NOMO-1 treated with DMSO at 0.1 percent for 48 hours (cell line): Measurements from ENCODE around the gene MACROD1.

Experiments
- DNase-seq: peaks from one replicate; lab custom pipeline; 2025; ENCODE audit not compliant: unreplicated experiment; lab: John Stamatoyannopoulos, UW

Gene MACROD1

DNA sequence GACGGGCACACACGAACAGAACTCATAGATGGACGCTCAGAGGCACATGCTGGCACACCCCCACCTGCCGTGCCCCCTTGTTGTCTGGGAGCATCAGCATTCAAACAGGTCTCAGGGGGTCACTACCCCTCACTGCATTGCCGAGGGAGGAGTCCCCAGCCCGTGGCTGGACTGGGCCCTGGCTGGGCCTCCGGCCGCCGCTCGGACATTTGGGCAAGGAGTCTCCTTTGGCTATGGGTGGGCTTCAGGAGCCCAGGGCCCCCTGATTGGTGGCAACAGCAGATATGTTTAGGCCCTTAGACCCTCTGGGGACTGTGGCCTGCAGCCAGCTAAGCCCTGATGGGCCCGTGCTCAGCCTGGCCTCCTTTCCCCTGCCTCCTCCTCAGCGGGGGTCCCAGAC is 88.3 kb downstream of the MACROD1 start:
- no peak for DNase-seq

DNA sequence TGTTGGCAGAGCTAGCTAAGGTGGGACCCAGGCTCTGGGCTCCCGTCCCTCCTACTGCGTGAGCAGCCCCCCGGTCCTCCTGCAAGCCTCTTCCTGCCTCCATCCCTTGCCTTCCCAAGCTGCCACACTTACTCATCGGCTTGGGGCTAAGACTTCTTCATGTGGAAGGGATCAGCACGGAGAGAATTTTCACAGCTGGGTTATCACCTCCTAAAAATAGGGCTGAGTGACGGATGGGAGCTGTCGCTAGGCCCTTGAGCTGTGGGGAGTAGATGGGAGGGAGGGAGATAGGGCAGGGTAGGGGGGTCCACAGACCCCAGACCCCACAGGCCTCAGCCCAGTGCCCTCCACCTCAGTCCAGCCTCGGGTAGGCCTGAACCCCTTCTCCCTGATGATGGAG is 89.2 kb downstream of the MACROD1 start:
- DNase-seq, result no peak

DNA sequence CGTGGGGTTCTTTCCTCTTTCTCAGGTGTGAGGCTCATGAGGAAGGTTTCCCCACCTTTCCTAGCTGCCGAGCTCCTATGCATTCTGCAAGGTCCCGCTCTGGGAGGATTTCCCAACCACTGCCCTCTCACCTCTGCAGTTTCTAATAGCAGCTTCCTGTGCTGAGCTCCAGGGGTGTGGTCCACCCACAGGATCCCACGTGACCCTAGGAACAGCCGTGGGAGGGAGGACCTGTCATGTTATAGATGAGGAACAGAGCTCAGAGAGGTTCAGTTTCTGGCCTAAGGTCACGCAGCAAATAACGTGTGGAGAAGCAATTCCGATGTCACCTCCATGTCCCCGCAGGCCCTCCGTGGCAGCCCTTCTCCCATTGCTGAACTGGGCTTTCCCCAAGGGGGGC is 91.7 kb downstream of the MACROD1 start:
- peak; percentile 85 for DNase-seq

DNA sequence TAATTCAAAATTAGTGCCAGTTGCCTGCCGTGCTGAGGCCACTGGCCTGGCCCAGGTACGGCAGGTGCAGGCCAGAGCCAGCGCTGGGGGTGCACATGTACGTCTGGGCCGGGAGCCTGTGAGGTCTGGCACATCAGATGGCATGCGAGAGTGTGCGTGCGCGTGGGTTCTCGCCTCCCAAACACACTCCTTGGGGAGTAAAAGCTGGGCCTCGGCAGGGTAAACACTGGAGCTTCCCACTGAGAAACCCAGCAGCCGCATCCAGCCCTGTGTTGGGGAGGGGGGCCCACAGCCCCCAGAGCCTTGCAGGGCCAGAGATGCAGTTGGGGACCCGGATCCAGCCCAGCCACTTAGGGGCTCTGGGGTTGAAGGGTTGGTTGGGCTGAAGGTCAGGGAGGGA is 92.4 kb downstream of the MACROD1 start:
- DNase-seq, result no peak

DNA sequence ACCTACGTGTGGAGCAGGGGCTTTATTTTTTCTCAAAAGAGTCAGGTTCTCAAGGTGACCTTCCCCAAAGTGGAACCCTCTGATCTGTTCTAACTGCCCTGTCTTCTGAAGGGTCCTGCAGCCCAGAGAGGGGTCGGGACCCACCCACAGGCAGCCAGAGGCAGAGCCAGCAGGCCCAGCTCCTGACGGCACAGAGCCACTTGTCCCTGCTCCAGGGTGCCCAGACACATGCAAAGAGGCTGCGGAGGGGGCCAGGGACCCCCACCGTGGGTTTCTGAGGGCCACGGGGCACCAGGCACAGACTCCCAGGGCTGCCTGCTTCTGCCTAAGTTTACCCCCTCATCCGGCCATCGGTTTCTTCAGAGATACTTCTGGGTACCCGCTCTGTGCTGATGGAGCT is 93.0 kb downstream of the MACROD1 start:
- no peak for DNase-seq

GRCh38 chr11:64072403-64072802 is 93.5 kb downstream of the MACROD1 start:
- no peak for DNase-seq

- no peak for DNase-seq
Observed at GRCh38 chr11:64071849-64072248, 94.1 kb downstream of the MACROD1 start.

DNA sequence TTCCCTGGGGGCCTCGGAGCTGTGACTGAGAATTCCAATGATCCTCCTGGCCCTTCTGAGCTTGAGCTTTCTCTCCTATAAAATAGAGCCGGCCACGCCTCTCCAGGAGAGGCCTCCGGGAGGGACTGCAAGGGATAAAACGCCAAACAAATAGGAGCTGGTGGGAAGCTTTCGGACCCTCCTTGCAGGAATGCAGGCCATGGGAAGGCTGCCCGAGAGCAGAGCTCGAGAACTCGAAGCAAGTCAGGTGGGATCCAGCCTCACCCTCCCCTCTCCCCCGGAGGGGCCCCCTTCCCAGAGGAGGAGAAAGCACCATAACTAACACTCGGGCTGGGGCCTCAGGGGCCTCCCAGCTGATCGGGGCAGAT is 95.6 kb downstream of the MACROD1 start:
- DNase-seq, result no peak

DNA sequence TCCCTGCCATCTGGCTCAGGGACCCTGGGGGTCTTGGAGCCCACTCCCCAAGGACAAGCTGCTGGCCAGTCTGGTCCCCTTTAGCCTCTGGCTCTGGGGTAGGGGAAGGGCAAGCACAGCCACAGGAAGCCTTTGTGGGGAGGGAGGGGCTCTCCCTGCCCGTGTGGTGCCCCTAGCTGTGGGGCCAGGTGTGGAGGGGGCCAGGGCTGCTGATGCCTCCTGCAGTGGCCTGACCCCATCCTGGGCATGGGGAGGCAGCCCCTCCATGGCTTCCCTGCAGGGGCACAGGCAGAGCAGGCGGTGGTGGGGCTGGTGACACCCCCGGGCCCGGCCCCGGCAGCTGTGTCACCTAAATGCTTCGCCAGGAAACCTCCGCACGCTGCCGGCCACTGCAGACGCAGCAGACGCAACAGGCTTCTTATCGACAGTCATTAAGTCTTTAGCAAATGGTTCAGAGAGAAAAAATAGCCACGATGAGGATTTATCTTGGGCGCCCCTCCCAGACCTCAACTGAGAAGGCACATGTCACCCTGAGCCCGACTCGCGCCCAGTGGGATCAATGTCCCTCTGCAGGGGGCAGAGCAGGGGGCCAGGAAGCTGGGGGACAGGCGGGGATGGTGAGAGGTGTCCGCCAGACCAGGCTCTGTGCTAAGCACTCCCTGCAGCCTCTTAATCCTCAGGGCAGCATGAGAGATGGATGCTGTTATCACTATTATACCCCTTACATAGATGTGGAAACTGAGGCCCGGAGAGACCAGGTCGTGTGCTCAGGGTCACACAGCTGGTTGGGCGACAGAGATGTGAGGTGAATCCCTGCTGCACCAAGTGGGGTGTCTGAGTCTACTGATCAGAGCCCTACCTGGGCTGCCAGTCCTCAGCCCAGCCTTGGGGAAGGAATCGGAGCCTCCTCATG is 96.3 kb downstream of the MACROD1 start:
- DNase-seq, result no peak

DNA sequence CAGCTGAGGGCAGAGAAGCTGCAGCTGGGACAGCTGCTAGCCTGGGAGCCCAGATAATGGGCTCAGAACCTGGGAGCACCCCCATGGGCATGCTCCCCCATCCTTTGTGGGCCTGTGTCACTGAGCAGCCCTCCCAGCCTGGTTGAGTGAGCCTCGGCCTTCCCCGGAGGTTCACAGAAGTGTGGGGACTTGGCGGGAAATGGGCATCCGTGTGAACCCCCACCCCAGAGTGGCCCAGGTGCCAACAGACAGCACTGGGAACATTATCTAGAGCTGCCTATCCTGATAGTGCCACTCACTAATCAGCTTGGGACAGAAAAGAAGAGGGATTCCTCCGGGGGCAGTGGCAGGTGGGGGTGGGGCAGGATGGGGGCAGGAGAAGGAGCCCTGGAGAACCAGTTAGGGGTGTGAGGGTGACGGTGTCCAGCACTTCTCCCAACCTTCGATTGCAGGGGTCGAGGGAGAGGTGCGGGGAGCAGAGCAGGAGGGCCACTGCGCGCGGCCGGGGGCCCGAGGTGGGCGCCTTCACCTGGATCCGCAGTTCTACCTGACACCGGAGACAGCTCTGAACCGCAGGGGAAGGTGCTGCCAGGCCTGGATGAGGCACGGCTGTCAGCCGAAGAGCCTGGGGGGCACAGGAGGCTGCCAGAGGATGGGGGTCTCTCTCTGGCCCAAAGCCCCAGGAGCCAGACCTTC is 97.1 kb downstream of the MACROD1 start:
- DNase-seq, result no peak

DNA sequence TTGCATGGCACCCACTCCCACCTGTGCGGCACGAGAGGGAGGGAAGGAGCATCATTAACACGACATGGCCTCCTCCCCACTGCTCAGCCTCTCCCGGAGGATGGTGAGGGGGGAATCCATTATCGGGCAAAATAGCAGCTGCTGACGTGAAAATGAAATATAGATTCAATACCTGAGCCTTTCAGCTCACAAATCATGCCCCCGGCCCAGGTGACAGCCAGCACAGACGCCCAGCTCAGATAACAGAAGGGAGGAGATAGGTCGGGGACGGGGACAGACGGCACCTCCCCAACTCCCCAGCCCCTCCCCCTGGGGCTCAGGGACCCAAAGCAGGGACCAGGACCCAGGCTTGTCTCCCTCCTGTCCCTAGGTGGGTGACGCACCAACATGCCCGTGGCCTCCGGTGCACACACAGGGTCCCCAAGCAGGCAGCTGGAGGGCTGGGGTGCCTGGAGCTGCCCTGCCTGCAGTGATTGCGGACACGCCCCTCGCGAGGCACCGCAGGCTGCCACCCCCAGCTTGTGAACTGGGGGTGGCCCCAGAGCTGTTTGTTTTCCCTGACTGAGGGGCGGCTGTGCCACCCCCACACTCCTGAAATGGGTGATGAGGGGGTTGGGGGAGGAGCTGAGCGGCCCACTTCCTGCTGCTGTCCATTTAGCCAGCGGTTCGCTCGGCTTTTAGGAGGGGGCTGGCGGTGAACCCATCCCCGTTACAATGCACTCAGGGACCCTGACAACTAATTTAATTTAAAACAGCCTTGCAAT is 98.5 kb downstream of the MACROD1 start:
- DNase-seq, result no peak

GRCh38 chr11:64065712-64066111 is 100.2 kb downstream of the MACROD1 start:
- DNase-seq, result no peak

DNA sequence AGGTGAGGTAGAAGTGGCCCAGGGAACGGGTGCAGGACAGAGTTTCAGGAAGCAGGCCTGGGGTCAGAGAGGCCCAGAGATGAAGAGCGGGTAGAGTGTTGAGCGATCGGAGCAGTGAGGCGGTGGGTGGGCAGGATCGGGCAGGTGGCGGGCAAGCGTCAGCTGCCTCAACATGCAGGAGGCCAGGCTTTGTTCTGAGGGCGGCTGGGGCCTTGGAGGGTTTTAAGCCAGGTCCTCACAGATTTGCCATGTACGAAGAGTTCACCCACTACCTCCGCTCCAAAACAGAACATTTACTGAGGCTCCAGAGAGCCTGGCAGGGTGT is 100.8 kb downstream of the MACROD1 start:
- no peak for DNase-seq

- no peak for DNase-seq
Observed at GRCh38 chr11:64064374-64065140, 101.4 kb downstream of the MACROD1 start.

DNA sequence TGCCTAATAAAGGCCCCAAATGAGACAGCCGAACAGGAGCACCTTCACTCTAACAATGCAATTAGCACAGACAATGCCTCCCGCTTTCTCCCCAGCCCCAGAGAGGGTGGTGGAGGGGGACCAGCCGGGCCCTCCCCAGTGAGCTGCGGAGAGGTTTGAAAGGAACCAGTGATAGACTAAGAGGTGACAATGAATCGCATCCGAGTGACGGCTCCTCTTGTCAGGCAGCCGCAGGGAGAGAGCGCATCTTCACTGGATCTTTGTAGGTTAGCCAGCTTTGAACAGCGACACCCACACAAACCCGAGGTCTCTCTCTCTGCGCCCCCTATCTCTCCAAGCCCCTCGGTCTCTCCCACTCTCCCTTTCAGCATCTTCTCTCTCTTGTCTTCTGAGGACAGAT is 102.1 kb downstream of the MACROD1 start:
- DNase-seq, result no peak

- no peak for DNase-seq
Observed at GRCh38 chr11:64062185-64063039, 103.5 kb downstream of the MACROD1 start.

- no peak for DNase-seq
Observed at GRCh38 chr11:64060861-64061444, 105.0 kb downstream of the MACROD1 start.

- no peak for DNase-seq
Observed at GRCh38 chr11:64060263-64060860, 105.6 kb downstream of the MACROD1 start.

DNA sequence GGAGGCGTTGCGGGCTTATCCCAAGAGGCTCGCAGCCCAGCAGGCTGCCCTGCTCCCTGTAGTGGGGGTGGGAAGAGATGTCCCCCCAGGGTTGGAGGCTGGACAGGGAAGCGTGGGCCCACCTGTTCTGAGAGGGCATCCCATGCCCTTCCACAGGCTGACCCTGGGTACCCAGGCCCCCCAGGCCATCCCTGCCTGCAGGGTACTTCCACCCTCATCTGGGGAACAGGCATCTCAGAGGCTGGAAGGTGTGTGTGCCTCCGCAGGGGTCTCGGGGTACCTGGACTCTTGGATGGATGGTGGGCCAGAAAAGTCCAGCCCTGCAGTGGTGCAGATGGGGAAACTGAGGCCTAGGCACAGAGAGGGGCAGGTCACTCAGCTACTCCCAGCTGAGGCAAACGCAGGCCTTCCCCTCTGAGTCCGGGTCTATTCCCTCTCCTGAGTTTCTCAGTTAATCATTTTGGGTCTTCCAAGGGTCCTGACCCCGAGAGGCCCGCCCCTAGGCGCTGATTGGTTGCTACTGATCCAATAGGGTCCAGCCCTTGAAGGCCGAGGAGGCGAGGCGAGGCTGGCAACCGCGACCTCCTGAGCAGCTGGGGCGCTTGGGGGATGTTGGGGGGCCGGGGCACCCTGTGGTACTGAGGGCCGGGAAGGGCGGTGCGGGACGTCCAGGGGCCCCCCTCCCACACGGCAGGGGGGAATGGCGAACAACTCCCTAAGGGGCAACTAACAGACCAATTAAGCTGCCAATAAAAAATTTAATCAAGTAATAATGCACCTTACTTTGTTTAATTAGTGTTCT is 106.4 kb downstream of the MACROD1 start:
- no peak for DNase-seq
